Trophoblast cell (in vitro differentiated cells and primary cell): ENCODE data around the gene THUMPD1.
"Not testable (repeated sequence)": the region's sequence is repeated elsewhere in the genome, so short reads cannot be mapped to it uniquely, and the experiment has no call there.

ENCODE experiments used
- DNase-seq, 2 donors: peaks; one replicate each; pipeline ENCODE4 v3.0.0-alpha.2; 2016
- H2AFZ ChIP-seq: 2 replicates; pipeline ENCODE4 v1.6.1; 2013; ENCODE audit warnings: low read length, moderate library complexity, mild to moderate bottlenecking; ENCODE audit not compliant: insufficient read depth, poor library complexity
- H2AK5ac ChIP-seq: 2 replicates; pipeline ENCODE4 v1.6.1; 2013; ENCODE audit warnings: mild to moderate bottlenecking, low read length
- H2BK120ac ChIP-seq: 2 replicates; pipeline ENCODE4 v1.6.1; 2013; ENCODE audit warnings: low read length, mild to moderate bottlenecking, moderate library complexity; ENCODE audit not compliant: insufficient read depth, poor library complexity
- H2BK12ac ChIP-seq: 2 replicates; pipeline ENCODE4 v1.6.1; 2013; ENCODE audit warnings: mild to moderate bottlenecking, low read length, moderate library complexity
- H2BK5ac ChIP-seq: 2 replicates; pipeline ENCODE4 v1.6.1; 2013; ENCODE audit warnings: low read length, low read depth, moderate library complexity, mild to moderate bottlenecking; ENCODE audit not compliant: poor library complexity
- H3K14ac ChIP-seq: 2 replicates; pipeline ENCODE4 v1.6.1; 2013; ENCODE audit warnings: mild to moderate bottlenecking, low read length
- H3K18ac ChIP-seq: 2 replicates; pipeline ENCODE4 v1.6.1; 2013; ENCODE audit warnings: mild to moderate bottlenecking, low read length
- H3K23ac ChIP-seq: 2 replicates; pipeline ENCODE4 v1.6.1; 2013; ENCODE audit warnings: low read length
- H3K27ac ChIP-seq: 2 replicates; pipeline ENCODE4 v1.5.1; 2013; ENCODE audit warnings: low read depth, mild to moderate bottlenecking, inconsistent platforms, low read length, moderate library complexity
- H3K27me3 ChIP-seq: 2 replicates; pipeline ENCODE4 v1.6.1; 2013; ENCODE audit warnings: inconsistent platforms, mild to moderate bottlenecking, low read length, moderate library complexity; ENCODE audit not compliant: insufficient read depth
- H3K36me3 ChIP-seq, 2 experiments: 1 replicate in 1 of 2; 2 replicates in 1 of 2; pipeline ENCODE4 v1.6.1; 2013; ENCODE audit warnings: low read length in 2 of 2, mild to moderate bottlenecking in 2 of 2, moderate library complexity in 1 of 2; ENCODE audit not compliant: insufficient read depth in 2 of 2, control insufficient read depth in 1 of 2
- H3K4ac ChIP-seq: 2 replicates; pipeline ENCODE4 v1.6.1; 2013; ENCODE audit warnings: low read depth, mild to moderate bottlenecking, low read length, moderate library complexity
- H3K4me1 ChIP-seq, 2 experiments: 1 replicate in 1 of 2; 2 replicates in 1 of 2; pipeline ENCODE4 v1.6.1; 2013; ENCODE audit warnings: low read length in 2 of 2, mild to moderate bottlenecking in 2 of 2, moderate library complexity in 1 of 2; ENCODE audit not compliant: insufficient read depth in 2 of 2, control insufficient read depth in 1 of 2
- H3K4me2 ChIP-seq: 2 replicates; pipeline ENCODE4 v1.6.1; 2013; ENCODE audit warnings: inconsistent platforms, mild to moderate bottlenecking, low read length, moderate library complexity
- H3K4me3 ChIP-seq: 2 replicates; pipeline ENCODE4 v1.5.1; 2013; ENCODE audit warnings: mild to moderate bottlenecking, low read depth, low read length, inconsistent platforms
- H3K79me1 ChIP-seq: one replicate; pipeline ENCODE4 v1.6.1; 2013; ENCODE audit warnings: low read length
- H3K79me2 ChIP-seq: 2 replicates; pipeline ENCODE4 v1.6.1; 2013; ENCODE audit warnings: low read length, mild to moderate bottlenecking; ENCODE audit not compliant: control insufficient read depth, insufficient read depth, poor library complexity
- H3K9ac ChIP-seq: 2 replicates; pipeline ENCODE4 v1.6.1; 2013; ENCODE audit warnings: mild to moderate bottlenecking, low read length
- H3K9me3 ChIP-seq: 2 replicates; pipeline ENCODE4 v1.6.1; 2013; ENCODE audit warnings: low read depth, mild to moderate bottlenecking, control low read depth, inconsistent platforms, low read length; ENCODE audit not compliant: insufficient read depth
- H4K12ac ChIP-seq: 2 replicates; pipeline ENCODE4 v1.6.1; 2013; ENCODE audit warnings: low read depth, mild to moderate bottlenecking, low read length, moderate library complexity
- H4K8ac ChIP-seq: 2 replicates; pipeline ENCODE4 v1.6.1; 2013; ENCODE audit warnings: low read depth, mild to moderate bottlenecking, low read length, moderate library complexity
- H4K91ac ChIP-seq: one replicate; pipeline ENCODE4 v1.6.1; 2013; ENCODE audit warnings: low read depth, mild to moderate bottlenecking, low read length, moderate library complexity
- WGBS: extraction: QIAGEN DNeasy Blood & Tissue Kit; methylation state at CpG from one replicate; pipeline ENCODE4 v1.1.7; 2013; ENCODE audit warnings: missing lambda C conversion rate; ENCODE audit not compliant: insufficient read length, insufficient coverage; ENCODE audit errors: extremely low coverage; 5-methylcytosine and 5-hydroxymethylcytosine counted together

Gene THUMPD1

DNA sequence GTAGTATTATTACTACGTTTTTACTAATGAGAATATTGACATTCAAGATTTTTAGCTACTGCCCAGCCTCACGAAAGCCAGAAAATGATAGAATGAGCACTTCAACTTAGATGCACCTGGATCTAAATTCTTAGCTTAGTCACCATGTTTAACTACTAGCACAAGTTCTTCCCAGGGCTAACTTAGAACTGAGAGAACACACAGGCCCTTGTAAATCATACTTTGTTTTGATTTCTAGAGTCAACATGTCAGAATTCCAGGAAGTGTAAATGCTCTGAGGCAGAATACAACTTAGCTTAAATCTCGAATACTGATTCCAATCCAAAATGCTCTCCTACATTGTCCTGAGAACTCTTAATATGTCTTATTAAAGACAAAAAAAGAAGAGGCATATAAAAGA lies 37.3 kb downstream of the THUMPD1 start:
- Histone ChIP-seq H2AK5ac (no peak overlapping the region), H3K36me3 (no peaks in the 10 kb centered on the region), H3K4me3 (no peak overlapping the region), H3K9me3 (no peaks in the 10 kb centered on the region), H3K18ac (no peak overlapping the region), H3K27ac (no peak overlapping the region), H3K4me1 (no peaks in the 10 kb centered on the region), H2BK120ac (no peak overlapping the region), H2BK5ac (no peak overlapping the region), H4K91ac (no peak overlapping the region), H4K12ac (no peak overlapping the region), H3K79me2 (no peaks in the 10 kb centered on the region), H3K14ac (no peak overlapping the region), H3K4ac (no peak overlapping the region), H3K23ac (no peak overlapping the region), H4K8ac (no peak overlapping the region), H2AFZ (no peak overlapping the region), H2BK12ac (no peak overlapping the region), H3K9ac (no peak overlapping the region), H3K4me2 (no peak overlapping the region), H3K79me1 (no peaks in the 10 kb centered on the region), H3K27me3 (no peaks in the 10 kb centered on the region)
- DNase-seq, result no peak
- no CpG with 5 or more reads among the region's 3 CpGs for WGBS

DNA sequence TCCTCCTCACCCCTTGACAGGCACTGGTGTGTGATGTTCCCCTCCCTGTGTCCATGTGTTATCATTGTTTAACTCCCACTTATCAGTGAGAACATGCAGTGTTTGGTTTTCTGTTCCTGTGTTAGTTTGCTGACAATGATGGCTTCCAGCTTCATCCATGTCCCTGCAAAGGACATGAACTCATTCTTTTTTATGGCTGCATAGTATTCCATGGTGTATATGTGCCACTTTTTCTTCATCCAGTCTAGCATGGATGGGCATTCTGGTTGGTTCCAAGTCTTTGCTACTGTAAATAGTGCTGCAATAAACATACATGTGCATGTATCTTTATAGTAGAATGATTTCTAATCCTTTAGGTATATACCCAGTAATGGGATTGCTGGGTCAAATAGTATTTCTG lies 39.9 kb downstream of the THUMPD1 start:
- not testable (repeated sequence) for H3K4ac ChIP-seq, H3K79me2 ChIP-seq, H4K91ac ChIP-seq, H3K9me3 ChIP-seq, H2BK12ac ChIP-seq, H2AK5ac ChIP-seq, H2AFZ ChIP-seq, H2BK5ac ChIP-seq, H3K9ac ChIP-seq, H3K14ac ChIP-seq, H3K27me3 ChIP-seq, H2BK120ac ChIP-seq, H3K27ac ChIP-seq, H3K4me3 ChIP-seq, H3K36me3 ChIP-seq, H4K8ac ChIP-seq, H3K4me2 ChIP-seq, DNase-seq, H3K23ac ChIP-seq, H3K79me1 ChIP-seq, H4K12ac ChIP-seq, H3K18ac ChIP-seq, H3K4me1 ChIP-seq

DNA sequence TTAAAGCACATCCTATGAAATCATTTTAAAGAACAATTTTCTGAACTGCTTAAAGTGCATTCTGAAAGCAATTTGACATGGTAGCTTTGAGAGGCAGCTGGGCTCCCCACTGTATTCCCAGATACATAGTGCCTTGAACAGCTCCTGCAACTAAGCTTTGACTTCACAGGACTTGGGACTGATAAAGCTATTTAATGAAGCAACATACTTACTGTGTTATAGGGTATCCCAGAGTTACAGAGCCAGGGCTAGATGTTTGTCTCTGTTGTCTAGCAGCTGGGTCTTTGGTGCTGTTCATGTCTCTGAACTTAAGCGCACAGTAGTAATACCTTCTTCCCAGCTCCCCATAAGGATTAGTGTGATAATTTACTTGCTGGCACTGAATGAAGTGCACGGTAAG lies 45.0 kb downstream of the THUMPD1 start:
- no peak overlapping the region for H2AK5ac ChIP-seq
- no peak overlapping the region for H3K14ac ChIP-seq
- H4K12ac ChIP-seq, result no peak overlapping the region
- H3K4me1 ChIP-seq, result no peaks in the 10 kb centered on the region
- no peaks in the 10 kb centered on the region for H3K79me1 ChIP-seq
- no peak overlapping the region for H2BK120ac ChIP-seq
- H2AFZ ChIP-seq, result no peak overlapping the region
- WGBS, result no CpG with 5 or more reads among the region's 2 CpGs
- H3K18ac ChIP-seq, result no peak overlapping the region
- H4K91ac ChIP-seq, result no peak overlapping the region
- no peak for DNase-seq
- no peak overlapping the region for H3K23ac ChIP-seq
- H3K36me3 ChIP-seq, result no peaks in the 10 kb centered on the region
- no peak overlapping the region for H3K9ac ChIP-seq
- no peaks in the 10 kb centered on the region for H3K79me2 ChIP-seq
- no peak overlapping the region for H3K27ac ChIP-seq
- no peak overlapping the region for H2BK5ac ChIP-seq
- H4K8ac ChIP-seq, result no peak overlapping the region
- no peak overlapping the region for H3K4ac ChIP-seq
- no peaks in the 10 kb centered on the region for H3K9me3 ChIP-seq
- no peak overlapping the region for H3K4me3 ChIP-seq
- H3K4me2 ChIP-seq, result no peak overlapping the region
- H2BK12ac ChIP-seq, result no peak overlapping the region
- no peaks in the 10 kb centered on the region for H3K27me3 ChIP-seq

DNA sequence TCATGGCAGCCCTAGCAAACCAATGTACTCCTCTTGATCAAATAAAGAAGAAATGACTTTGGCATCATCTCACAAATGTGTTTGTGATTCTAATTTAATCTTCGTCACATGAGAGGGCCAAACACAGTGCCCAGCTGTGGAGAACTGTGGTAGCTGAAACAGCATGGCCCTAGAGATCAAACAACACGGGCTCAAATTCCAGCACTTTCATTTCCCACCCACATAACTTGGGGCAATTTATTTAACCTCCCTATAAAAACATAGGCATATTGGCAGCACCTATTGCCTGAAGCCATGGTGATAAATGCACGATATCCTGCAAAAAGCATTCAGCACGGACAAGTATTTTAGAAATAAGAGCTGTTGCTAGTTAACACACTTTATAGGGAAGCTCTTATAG lies 46.6 kb downstream of the THUMPD1 start:
- H3K79me1 ChIP-seq, result no peaks in the 10 kb centered on the region
- no peak overlapping the region for H3K23ac ChIP-seq
- no peaks in the 10 kb centered on the region for H3K9me3 ChIP-seq
- no peak overlapping the region for H3K4me2 ChIP-seq
- H3K4me3 ChIP-seq, result no peak overlapping the region
- H4K8ac ChIP-seq, result no peak overlapping the region
- H2BK120ac ChIP-seq, result no peak overlapping the region
- H3K36me3 ChIP-seq, result no peaks in the 10 kb centered on the region
- no peak overlapping the region for H2AK5ac ChIP-seq
- no peak overlapping the region for H4K12ac ChIP-seq
- WGBS, result no CpG with 5 or more reads among the region's 4 CpGs
- H3K27ac ChIP-seq, result no peak overlapping the region
- no peak overlapping the region for H3K14ac ChIP-seq
- H3K27me3 ChIP-seq, result no peaks in the 10 kb centered on the region
- H2AFZ ChIP-seq, result no peak overlapping the region
- no peak for DNase-seq
- H4K91ac ChIP-seq, result no peak overlapping the region
- no peak overlapping the region for H3K9ac ChIP-seq
- no peaks in the 10 kb centered on the region for H3K4me1 ChIP-seq
- H2BK5ac ChIP-seq, result no peak overlapping the region
- H3K18ac ChIP-seq, result no peak overlapping the region
- no peak overlapping the region for H3K4ac ChIP-seq
- no peaks in the 10 kb centered on the region for H3K79me2 ChIP-seq
- H2BK12ac ChIP-seq, result no peak overlapping the region

DNA sequence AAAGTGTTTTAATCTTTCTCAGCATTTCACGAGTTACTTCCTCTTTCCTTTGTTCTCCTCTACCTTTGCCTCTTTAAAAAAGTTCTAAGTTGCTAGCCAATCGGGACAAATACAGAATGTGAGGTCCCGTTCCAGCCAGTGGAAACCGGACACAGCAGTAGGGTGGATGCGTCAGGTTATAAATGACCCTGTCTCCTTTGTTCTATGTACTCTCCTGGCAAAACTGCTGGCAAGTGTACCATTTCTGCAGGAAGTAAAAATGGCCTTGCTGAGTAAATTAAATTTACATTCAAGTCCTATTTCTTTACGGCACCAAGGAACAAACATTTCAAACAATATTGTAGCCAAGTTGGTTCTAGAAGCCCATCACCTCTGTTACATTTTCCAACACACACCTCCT lies 47.5 kb downstream of the THUMPD1 start:
- H2BK120ac ChIP-seq, H3K4me3 ChIP-seq, H4K91ac ChIP-seq, H2BK12ac ChIP-seq, DNase-seq, H2AFZ ChIP-seq, H3K4me1 ChIP-seq, H4K8ac ChIP-seq, H3K27ac ChIP-seq, H3K9me3 ChIP-seq, H3K79me2 ChIP-seq, H4K12ac ChIP-seq, H3K4ac ChIP-seq, H2BK5ac ChIP-seq, H2AK5ac ChIP-seq, H3K23ac ChIP-seq, H3K36me3 ChIP-seq, H3K79me1 ChIP-seq, H3K14ac ChIP-seq, H3K18ac ChIP-seq, H3K9ac ChIP-seq, H3K4me2 ChIP-seq, H3K27me3 ChIP-seq: not testable (repeated sequence)
- no CpG with 5 or more reads among the region's 6 CpGs for WGBS
